Measurements from ENCODE around the gene NSG1. TPM values are rescaled to one million over a fixed set of nuclear protein-coding genes. Genes with fewer than 3 reads are reported as not detected.

The NSG1 gene
- total and polyA plus RNA-seq, 2 of the 4 experiments (the other 2 are of a cell fraction), result 0.72 to 1.6 TPM

DNA sequence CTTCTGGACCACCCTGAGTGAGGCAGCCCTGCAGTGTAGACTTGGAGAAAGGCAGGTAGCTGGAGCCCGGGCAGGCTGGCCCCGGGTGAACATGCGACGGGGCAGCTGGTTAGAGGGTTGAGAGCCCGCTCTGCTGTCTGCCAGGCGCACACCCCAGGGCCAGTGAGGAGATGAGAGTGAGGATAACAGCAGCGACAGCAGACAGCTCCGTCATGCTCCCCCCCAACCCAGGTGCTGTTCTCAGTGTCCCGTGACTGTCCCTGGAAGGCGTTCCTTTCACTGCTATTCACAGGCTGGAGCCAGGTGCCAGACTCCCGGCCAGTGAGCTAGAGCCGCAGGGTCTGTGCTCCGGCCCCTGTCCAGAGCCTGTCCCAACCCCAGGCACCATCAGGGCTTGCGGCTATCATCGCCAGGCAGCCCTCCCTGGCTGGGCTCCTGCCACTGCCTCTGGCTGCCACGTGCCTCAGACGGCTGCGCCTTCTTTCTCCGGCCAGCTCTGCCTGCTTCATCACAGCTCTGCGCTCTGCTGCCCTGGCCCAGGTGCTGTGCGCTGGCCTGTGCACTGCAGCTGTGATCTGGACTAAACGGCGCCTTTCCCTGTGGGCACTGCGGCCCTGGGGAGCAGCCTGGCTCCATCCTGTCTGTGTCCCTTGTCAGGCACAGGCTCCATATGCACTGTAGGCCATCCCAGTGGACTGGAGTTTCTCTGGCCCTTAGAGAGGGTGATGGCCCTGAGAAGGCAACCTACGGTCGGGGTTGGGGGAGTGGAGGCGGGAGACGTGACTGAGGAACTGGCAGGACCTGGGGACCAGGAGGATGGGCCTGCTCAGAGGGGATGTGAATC lies 19.8 kb downstream of the NSG1 start (continued):
- no peak for TF ChIP-seq RAD21 (IDR thresholded peaks at IDR 0.05; ENCODE audit: low read length)

- Histone ChIP-seq H3K79me1 (ENCODE audit: low read depth in 1 of 2, low read length in 2 of 2) (no peaks in the 10 kb centered on the region), H2AK5ac (ENCODE audit: low read depth, low read length) (no peak overlapping the region), H3K23ac (ENCODE audit: low read depth, low read length) (no peak overlapping the region), H3K9me1 (ENCODE audit: insufficient read depth, low read length) (no peaks in the 10 kb centered on the region), H3K18ac (ENCODE audit: low read depth, low read length) (no peak overlapping the region), H2BK5ac (ENCODE audit: low read depth, low read length, poor library complexity, severe bottlenecking) (no peak overlapping the region), H2AFZ (replicated peaks; ENCODE audit: low read length, poor library complexity) (no peak overlapping the region), H3K4me3 (ENCODE audit: insufficient read depth, low read depth, low read length) (no peak overlapping the region), H3K36me3 (ENCODE audit: control insufficient read depth, insufficient read depth, low read length) (no peaks in the 10 kb centered on the region), H4K91ac (ENCODE audit: insufficient read depth, low read depth, low read length) (no peak overlapping the region), H4K20me1 (ENCODE audit: insufficient read depth, low read length) (no peaks in the 10 kb centered on the region), H3K14ac (replicated peaks; ENCODE audit: low read depth, low read length) (no peak overlapping the region), H3K9ac (ENCODE audit: low read depth, low read length) (no peak overlapping the region), H2BK20ac (ENCODE audit: low read depth, low read length) (no peak overlapping the region), H4K5ac (ENCODE audit: low read depth, low read length) (no peak overlapping the region), H3K56ac (ENCODE audit: extremely low read depth, insufficient read depth, low read length) (no peak overlapping the region), H2BK120ac (ENCODE audit: low read depth, low read length) (no peak overlapping the region), H4K8ac (ENCODE audit: low read depth in 2 of 2, low read length in 2 of 2) (no peak overlapping the region), H3K9me3 (ENCODE audit: control insufficient read depth, insufficient read depth, low read length) (no peaks in the 10 kb centered on the region), H2BK15ac (ENCODE audit: low read depth, low read length) (no peak overlapping the region), H3K27ac (ENCODE audit: insufficient read depth, low read length) (no peak overlapping the region), H3K4ac (ENCODE audit: low read depth, low read length) (no peak overlapping the region), H2AK9ac (replicated peaks; ENCODE audit: low read depth, low read length, poor library complexity) (peak overlapping the region; percentile 16), H3K4me1 (ENCODE audit: control insufficient read depth, insufficient read depth, low read length) (no peaks in the 10 kb centered on the region), H3K4me2 (ENCODE audit: low read depth, low read length) (no peak overlapping the region), H3K27me3 (ENCODE audit: control insufficient read depth, insufficient read depth, low read length) (peaks cover 10% of the 10 kb centered on the region; the same call in 1 of the 2 replicates)
- whole genome bisulfite sequencing, 2 experiments (ENCODE audit: extremely low coverage in 2 of 2, insufficient read length in 1 of 2), result 78% methylated on average over 8 of the region's 19 CpGs; no CpG with 5 or more reads in 1 of the 2 experiments
- DNase-seq (no peak), ATAC-seq (ENCODE audit: low read depth) (no peak)
- ChIA-PET POLR2A (ENCODE audit: unreplicated experiment) (no interaction called here), CTCF (no interaction called here)
- no TSS peak for BruUV-seq (replicated peaks)
- intact Hi-C loops (cut with micrococcal nuclease), result no loop called here
- TF ChIP-seq RAD21 (IDR thresholded peaks at IDR 0.05; ENCODE audit: low read length), result no peak
- TF ChIP-seq MAFK (IDR thresholded peaks at IDR 0.05; ENCODE audit: low read depth, low read length), result no peak
- TF ChIP-seq CEBPB (IDR thresholded peaks at IDR 0.05; ENCODE audit: low read depth, low read length), result no peak
- TF ChIP-seq SMC3 (IDR thresholded peaks at IDR 0.05; ENCODE audit: low read depth, low read length), result no peak
- no peak for TF ChIP-seq NFE2L2 (IDR thresholded peaks at IDR 0.05; ENCODE audit: low read depth, low read length)
- dilution Hi-C loops (cut with HindIII; ENCODE audit: low sequenced_read_pairs, unreplicated experiment), result no loop called here
- in situ Hi-C loops (cut with MboI; ENCODE audit: low sequenced_read_pairs), result no loop called here
Observed at GRCh38 chr4:4407299-4408131, 20.6 kb downstream of the NSG1 start.
